Glutamatergic neuron (in vitro differentiated cells): Measurements from ENCODE around the gene THAP8. TPM values are rescaled to one million over a fixed set of nuclear protein-coding genes. Genes with fewer than 3 reads are reported as not detected.
"Not testable (repeated sequence)": the region's sequence is repeated elsewhere in the genome, so short reads cannot be mapped to it uniquely, and the experiment has no call there.

Source experiments
- DNase-seq: peaks from one replicate; pipeline ENCODE4 v3.0.0; 2022
- H3K27ac Mint-ChIP-seq: one replicate; pipeline ENCODE4 v1.8.0; 2020; ENCODE audit warnings: mild to moderate bottlenecking, mixed read lengths, inconsistent platforms; ENCODE audit not compliant: unreplicated experiment
- H3K27me3 Mint-ChIP-seq: one replicate; pipeline ENCODE4 v1.8.0; 2020; ENCODE audit warnings: mild to moderate bottlenecking, moderate library complexity, mixed read lengths, inconsistent platforms; ENCODE audit not compliant: unreplicated experiment
- H3K36me3 Mint-ChIP-seq: one replicate; pipeline ENCODE4 v1.8.0; 2020; ENCODE audit warnings: mild to moderate bottlenecking, mixed read lengths, inconsistent platforms; ENCODE audit not compliant: unreplicated experiment
- H3K4me1 Mint-ChIP-seq: one replicate; pipeline ENCODE4 v1.8.0; 2020; ENCODE audit warnings: mild to moderate bottlenecking, low read depth, mixed read lengths, inconsistent platforms; ENCODE audit not compliant: unreplicated experiment
- H3K4me3 Mint-ChIP-seq: one replicate; pipeline ENCODE4 v1.8.0; 2020; ENCODE audit warnings: mild to moderate bottlenecking, mixed read lengths, inconsistent platforms; ENCODE audit not compliant: unreplicated experiment
- H3K9me3 Mint-ChIP-seq: one replicate; pipeline ENCODE4 v1.8.0; 2020; ENCODE audit warnings: mild to moderate bottlenecking, moderate library complexity, mixed read lengths, inconsistent platforms; ENCODE audit not compliant: unreplicated experiment
- total RNA-seq: library from RNA; stranded (reverse); fragmentation: NEBNext Ultra II Directional; extraction: Animal tissue kit (Norgen Biotek cat#: 25700); gene quantifications from one replicate; pipeline ENCODE4 v1.2.1, GENCODE V29; 2021; ENCODE audit not compliant: unreplicated experiment
- TF ChIP-seq, protein P1 (sequence below): fragments of 200-600 bp; sonication (generic); IDR thresholded peaks from one replicate; pipeline ENCODE4 v1.5.0; 2021; ENCODE audit not compliant: partially characterized antibody, unreplicated experiment

Gene THAP8
- total RNA-seq, 1 donor from 2014 or later, result 10.1 TPM

DNA sequence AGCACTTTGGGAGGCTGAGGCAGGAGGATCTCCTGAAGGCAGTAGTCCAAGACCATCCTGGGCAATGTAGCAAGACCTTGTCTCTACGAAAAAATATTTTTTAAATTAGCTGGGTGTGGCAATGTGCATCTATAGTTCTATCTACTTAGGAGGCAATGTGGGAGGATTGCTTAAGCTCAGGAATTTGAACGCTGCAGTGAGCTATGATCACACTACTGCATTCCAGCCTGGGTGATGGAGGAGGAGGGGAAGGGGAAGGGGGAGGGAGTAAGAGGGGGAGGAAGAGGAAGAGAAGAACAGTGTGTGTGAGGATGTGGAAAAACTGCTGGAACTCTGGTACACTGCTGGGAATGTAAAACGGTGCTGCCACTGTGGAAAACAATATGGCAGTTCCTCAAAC is 12.3 kb downstream of the THAP8 start:
- Mint-ChIP-seq H3K4me3 (no peak overlapping the region), H3K36me3 (no peaks in the 10 kb centered on the region), H3K27me3 (peaks cover 9% of the 10 kb centered on the region), H3K4me1 (no peaks in the 10 kb centered on the region), H3K9me3 (no peaks in the 10 kb centered on the region), H3K27ac (no peak overlapping the region)
- DNase-seq, result no peak
- TF ChIP-seq, protein P1, sequence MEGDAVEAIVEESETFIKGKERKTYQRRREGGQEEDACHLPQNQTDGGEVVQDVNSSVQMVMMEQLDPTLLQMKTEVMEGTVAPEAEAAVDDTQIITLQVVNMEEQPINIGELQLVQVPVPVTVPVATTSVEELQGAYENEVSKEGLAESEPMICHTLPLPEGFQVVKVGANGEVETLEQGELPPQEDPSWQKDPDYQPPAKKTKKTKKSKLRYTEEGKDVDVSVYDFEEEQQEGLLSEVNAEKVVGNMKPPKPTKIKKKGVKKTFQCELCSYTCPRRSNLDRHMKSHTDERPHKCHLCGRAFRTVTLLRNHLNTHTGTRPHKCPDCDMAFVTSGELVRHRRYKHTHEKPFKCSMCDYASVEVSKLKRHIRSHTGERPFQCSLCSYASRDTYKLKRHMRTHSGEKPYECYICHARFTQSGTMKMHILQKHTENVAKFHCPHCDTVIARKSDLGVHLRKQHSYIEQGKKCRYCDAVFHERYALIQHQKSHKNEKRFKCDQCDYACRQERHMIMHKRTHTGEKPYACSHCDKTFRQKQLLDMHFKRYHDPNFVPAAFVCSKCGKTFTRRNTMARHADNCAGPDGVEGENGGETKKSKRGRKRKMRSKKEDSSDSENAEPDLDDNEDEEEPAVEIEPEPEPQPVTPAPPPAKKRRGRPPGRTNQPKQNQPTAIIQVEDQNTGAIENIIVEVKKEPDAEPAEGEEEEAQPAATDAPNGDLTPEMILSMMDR, result no peak

DNA sequence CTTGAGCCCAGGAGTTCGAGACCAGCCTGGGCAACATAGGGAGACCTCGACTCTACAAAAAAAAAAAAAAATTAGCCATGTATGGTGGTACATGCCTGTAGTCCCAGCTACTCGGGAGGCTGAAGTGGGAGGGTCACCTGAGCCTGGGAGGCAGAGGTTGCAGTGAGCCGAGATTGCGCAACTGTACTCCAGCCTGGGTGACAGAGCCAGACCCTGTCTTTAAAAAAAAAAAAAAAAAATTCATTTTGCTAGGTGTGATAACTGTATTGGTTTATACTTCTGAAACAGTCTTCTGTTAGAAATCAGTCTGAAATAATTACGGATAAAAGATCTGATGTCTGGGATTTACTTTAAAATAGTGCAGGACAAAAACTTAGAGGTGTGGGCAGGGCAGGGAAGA is 13.0 kb downstream of the THAP8 start:
- H3K4me3 Mint-ChIP-seq, DNase-seq, H3K27ac Mint-ChIP-seq, H3K27me3 Mint-ChIP-seq, H3K4me1 Mint-ChIP-seq, H3K36me3 Mint-ChIP-seq, H3K9me3 Mint-ChIP-seq: not testable (repeated sequence)

DNA sequence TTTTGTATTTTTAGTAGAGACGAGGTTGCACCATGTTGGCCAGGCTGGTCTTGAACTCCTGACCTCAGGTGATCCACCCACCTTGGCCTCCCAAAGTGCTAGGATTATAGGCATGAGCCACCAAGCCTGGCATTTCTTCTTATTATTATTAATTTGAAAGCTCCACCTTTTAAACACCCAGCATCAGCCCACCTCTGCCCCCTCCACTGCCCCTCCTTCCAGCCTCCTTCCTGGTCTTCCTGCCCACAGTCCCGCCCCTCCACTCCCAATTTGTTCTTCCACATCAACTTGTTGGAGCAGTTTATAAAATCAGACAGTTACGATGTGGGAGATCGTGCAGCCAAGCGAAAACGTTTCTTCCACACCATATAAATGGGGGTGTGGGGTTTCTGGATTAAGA is 13.6 kb downstream of the THAP8 start:
- Mint-ChIP-seq H3K4me1 (no peaks in the 10 kb centered on the region), H3K27me3 (peaks cover 9% of the 10 kb centered on the region), H3K4me3 (no peak overlapping the region), H3K27ac (no peak overlapping the region), H3K9me3 (no peaks in the 10 kb centered on the region), H3K36me3 (no peaks in the 10 kb centered on the region)
- DNase-seq, result no peak
- TF ChIP-seq, protein P1, result no peak

DNA sequence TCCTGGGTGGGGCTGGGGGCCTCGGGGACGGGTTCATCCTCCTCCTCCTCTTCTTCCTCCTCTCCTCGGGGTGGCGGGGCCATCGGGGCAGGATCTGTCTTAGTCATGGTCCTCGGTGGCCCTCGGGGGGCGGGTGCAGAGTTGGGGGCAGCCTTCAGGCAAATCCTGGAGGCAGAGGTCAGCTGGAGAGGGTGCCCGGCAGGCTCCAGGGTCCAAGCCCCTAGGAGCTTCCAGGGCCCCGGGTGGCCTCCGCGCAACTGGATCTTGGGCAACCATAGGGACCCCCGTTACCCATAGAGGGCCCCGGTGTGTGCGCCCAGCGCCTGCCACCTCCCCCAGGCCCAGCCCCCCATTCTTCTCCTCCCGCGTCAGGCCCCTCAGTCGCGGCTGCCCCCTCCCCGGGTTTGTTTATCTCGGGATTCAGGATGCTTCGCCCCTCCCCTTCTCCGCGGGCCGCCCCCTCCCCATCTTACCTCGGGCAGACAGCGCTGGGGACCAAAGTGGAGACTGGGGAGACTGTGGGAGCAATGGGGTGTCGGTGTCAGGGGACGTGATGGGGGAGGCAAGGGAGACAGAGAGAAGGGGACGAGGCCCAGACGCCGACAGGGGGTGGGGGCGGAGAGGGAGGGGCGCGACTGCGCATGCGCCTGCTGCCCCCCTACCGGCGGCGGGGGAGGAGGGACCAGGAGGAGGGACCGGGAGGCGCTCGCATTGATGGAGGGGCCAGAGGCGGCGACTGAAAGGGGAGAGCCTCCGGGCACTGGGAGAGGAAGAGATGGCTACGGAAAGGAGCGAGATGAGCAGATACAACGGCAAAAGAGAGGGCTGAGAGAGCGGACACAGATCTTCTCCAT is 21.6 kb downstream of the THAP8 start, which contains the start of gene CLIP3:
Gene CLIP3, minus strand, starts transcription at position 623 of the 854 bp plus-strand sequence. Its CDS starts 516 bp downstream, at position 107.
- Mint-ChIP-seq H3K27ac (peak within 1 kb of the TSS; percentile 70), H3K9me3 (peaks cover 5% of the 10 kb centered on the region), H3K4me3 (peak within 1 kb of the TSS; percentile 92), H3K36me3 (no peaks in the 10 kb centered on the region), H3K4me1 (peaks cover 3% of the 10 kb centered on the region), H3K27me3 (peaks cover 13% of the 10 kb centered on the region)
- peak; percentile 89 for DNase-seq
- TF ChIP-seq, protein P1, result peak; percentile 13

DNA sequence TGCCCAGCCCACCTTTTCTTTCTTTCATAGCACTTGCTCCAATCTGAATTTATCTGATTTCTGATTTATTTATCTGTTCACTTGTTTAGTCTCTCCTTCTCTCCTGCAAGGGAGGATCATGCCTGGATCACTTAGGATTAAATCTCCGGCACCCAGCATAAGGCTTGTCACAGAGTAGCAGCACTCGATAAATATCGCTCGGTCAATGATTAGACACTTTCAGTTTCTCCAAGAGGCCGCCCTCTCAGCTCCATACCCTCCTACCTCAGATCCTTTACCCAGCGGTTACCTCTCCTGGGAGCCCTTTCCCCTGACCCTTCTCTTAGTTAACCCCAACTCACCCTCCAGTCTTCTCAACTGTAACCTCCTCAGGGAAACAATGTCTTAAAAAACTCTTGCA is 22.8 kb downstream of the THAP8 start:
- TF ChIP-seq, protein P1, result no peak
- DNase-seq, result no peak
- Mint-ChIP-seq H3K4me3 (peak overlapping the region; percentile 92), H3K27ac (peak overlapping the region; percentile 9), H3K27me3 (peaks cover 11% of the 10 kb centered on the region), H3K4me1 (peaks cover 3% of the 10 kb centered on the region), H3K36me3 (no peaks in the 10 kb centered on the region), H3K9me3 (peaks cover 5% of the 10 kb centered on the region)
